Caki2 (cell line): ENCODE results near the gene FAM177B. TPM values are rescaled to one million over a fixed set of nuclear protein-coding genes. Genes with fewer than 3 reads are reported as not detected.

Experiments used
- DNase-seq: peaks from one replicate; pipeline ENCODE4 v3.0.0-alpha.2; 2015; ENCODE audit warnings: low read depth
- in situ Hi-C: cut with HindIII; loops from 2 replicates; pipeline ENCODE4 v1.10.0; 2016; ENCODE audit warnings: low sequenced_read_pairs, low pct_unique_long_range_greater_than_20kb, mixed read lengths
- total RNA-seq: library from RNA; depleted of rRNA; stranded (reverse); fragments of >200 nt; shearing (Covaris generic); gene quantifications from 2 replicates; pipeline ENCODE4 v1.2.3, GENCODE V29; 2014; ENCODE audit warnings: low replicate concordance

Gene FAM177B
- total RNA-seq, 1 experiment from 2014 or later = 1.4 TPM

DNA sequence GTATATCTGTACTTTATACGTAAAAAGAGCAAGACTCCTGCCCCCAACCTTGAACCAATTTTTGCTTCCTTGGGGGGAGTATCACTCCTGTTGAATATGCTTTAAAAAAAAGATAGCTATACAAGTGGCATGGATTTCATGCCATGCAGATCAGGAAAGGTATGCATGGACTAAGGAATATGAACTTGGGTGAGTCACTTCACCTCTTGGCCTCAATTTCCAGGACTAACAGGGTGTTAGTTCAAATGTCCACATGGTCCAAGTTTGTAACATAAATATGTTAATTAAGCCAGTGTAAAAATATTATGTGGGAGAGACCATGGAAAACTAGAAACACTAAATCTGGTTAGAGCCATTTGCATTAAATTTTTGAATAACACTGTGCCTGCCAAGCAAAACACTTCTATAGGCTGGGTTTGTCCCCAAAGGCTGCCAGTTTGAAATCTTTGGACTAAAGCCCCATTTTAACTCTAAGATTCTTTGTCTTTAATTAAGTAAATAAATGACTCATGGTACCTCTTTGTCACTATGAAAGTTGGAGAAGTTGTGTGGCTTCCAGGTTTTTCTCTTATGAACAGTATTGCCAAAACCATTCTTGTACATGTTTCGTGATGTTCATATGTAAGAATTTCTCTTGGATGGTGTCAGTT lies 33.1 kb downstream of the FAM177B start:
- in situ Hi-C loops = no loop called here
- DNase-seq = peak; percentile 63

DNA sequence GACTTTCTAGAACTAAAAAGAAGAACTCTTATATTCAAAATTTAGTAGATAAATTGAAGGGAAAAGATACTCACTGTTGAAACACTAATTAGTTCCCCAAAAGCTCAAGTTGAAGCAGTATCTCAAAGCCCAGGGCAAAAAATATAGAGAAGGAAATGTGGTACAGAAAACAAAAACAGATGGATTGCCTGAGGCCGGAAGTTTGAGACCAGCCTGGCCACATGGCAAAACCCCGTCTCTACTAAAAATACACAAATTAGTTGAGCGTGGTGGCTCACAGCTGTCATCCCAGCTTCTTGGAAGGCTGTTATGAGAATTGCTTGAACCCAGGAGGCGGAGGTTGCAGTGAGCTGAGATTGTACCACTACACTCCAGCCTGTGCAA lies 36.0 kb downstream of the FAM177B start:
- no peak for DNase-seq
- in situ Hi-C loops = no loop called here

DNA sequence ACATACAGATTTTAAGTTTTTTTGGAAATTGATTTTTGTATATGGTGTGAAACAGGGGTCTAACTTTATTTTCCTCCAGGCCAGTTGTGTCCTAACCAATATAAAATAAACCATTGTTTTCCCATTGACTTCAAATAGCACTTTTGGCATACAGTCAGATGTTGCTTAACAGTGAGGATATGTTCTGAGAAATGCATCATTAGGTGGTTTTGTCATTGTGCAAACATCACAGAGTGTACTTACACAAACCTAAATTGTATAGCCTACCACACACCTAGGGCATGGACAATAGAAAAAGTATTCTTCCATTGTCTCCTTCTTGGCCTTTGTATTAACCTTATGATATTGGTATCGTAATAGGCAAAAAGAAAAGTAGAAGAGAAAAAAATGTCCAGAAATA lies 40.5 kb downstream of the FAM177B start:
- in situ Hi-C loops = no loop called here
- no peak for DNase-seq

DNA sequence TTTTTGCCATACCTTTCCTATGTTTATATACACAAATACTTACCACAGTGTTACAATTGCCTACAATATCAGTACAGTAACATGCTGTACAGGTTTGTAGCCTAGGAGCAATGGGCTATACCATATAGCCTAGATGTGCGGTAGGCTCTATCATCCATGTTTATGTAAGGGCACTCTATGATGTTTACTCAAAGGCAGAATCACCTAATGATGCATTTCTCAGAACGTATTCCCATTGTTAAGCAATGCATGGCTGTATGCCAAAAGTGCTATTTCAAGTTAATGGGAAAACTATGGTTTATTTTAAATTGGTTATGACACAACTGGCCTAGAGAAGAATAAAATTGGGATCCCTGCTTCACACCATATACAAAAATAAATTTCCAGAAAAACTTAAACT lies 41.0 kb downstream of the FAM177B start:
- peak; percentile 52 for DNase-seq
- in situ Hi-C loops = no loop called here

DNA sequence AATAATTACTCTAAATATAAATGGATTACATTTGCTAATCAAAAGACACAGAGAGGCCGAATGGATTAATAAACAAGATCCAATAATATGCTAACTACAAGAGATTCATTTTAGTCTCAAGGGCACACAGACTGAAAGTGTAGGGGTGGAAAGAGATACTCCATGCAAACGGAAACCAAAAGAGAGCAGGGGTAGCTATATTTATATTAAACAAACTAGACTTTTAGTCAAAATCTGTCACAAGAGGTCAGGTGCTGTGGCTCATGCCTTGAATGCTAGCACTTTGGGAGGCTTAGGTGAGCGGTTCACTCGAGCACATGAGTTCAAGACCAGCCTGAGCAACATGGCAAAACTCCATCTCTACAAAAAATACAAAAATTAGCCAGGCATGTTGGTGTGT lies 44.2 kb downstream of the FAM177B start:
- no peak for DNase-seq
- in situ Hi-C loops = no loop called here

DNA sequence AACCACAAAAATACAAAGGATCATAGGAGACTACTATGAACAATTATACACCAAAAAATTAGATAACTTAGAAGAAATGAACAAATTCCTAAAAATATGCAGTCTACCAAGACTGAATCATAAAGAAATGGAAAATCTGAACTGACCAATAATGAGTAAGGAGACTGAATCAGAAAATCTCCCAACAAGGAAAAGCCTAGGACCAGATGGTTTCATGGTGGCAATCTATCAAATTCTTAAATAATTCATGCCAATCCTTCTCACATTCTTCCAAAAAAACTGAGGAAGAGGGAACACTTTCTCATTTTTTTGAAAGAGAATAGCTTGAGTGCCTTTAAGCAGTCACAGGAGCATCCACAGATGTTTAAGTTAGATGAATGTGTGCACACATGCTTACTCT lies 46.0 kb downstream of the FAM177B start:
- no peak for DNase-seq
- in situ Hi-C loops = no loop called here

DNA sequence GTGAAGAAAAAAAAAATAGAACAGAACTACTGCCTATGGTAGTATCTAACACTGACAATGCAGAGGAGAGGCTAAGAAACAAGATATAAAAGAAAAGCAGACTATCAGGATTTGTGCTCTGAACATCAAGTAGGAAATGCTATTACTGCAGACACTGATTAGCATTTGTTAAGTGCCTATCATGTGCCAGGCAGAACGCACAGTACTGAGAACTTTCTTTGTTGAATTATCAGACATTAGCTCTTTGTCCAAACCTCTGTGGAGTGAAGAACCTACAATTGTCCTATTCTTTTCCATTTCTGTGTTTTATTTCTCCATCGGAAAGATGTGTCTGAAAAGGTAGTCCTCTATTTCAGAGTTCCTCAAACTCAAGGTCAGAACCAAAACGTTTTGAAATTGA lies 47.4 kb downstream of the FAM177B start:
- in situ Hi-C loops = no loop called here
- DNase-seq = no peak

DNA sequence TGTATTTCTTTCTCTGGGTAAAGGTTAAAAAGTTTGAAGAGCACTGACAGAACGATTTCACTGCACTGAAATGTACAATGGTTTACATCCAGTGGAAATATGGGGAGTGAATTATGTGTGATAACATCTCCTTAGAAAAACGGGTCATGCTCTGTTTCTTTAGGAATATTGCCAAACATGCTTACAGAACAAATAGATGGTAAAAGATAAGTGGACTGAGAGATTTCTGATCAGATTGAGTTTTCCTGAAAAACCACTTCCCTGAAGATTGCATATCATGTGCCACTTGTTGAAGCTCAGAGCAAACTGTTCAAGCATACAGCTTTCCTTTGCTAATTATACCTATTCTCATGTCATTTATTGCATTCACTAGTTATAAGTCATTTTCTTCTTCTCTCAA lies 47.9 kb downstream of the FAM177B start:
- in situ Hi-C loops = no loop called here
- peak; percentile 58 for DNase-seq

DNA sequence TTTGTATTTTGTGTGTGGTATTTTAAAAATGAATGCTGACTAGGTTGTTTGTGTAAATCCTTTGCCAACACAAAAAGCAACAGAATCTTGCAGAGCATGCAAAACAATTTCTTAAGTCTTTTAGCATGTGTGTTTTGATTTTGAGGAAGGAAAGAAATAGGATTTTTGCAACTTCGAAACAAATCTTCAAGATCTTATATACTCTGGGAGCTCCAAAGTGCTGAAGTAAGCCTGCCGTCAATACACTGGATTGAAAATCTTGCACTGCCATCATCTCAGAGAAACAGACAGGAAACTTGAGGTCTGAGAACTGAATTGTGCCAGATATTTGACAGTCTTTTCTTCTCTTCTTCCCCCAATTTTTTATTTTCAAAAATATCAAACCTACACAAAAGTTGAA lies 48.5 kb downstream of the FAM177B start:
- no peak for DNase-seq
- in situ Hi-C loops = no loop called here

DNA sequence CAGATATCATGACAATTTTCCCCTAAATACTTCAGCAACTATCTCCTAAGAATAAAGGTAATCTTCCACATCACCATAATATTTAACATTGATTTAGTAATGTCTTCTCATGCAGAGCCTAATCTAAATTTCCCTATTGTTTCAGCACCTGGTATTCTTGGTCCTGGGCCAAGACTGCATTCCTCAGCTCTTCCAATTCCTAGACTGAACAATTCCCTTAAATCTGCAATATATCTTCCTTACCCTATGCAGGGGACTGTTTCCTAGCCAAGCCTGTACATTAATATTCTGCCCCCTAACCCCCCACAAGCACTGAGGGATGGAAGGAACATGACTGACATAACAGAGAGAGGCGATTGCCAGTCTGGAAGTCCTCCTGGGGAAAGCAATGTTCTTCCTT lies 49.1 kb downstream of the FAM177B start:
- in situ Hi-C loops = no loop called here
- DNase-seq = no peak

DNA sequence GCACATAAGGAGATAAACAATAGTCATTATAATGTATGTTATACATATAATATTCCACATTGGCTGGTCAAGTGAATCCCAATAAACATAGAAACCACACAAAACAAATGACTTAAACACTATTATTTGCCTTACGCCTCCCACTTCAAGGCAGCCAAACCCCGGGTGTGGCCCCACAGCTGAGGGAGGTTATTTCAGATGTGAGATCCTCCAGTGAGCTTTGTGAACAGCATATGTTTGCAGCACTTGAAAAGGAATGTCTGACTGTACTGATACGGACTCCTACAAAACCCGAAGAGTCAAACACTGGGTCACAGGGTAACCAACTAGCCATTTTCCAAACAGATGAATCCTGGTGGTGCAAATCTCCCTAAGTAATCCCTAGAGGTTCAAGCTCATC lies 50.7 kb downstream of the FAM177B start:
- in situ Hi-C loops = no loop called here
- DNase-seq = no peak

DNA sequence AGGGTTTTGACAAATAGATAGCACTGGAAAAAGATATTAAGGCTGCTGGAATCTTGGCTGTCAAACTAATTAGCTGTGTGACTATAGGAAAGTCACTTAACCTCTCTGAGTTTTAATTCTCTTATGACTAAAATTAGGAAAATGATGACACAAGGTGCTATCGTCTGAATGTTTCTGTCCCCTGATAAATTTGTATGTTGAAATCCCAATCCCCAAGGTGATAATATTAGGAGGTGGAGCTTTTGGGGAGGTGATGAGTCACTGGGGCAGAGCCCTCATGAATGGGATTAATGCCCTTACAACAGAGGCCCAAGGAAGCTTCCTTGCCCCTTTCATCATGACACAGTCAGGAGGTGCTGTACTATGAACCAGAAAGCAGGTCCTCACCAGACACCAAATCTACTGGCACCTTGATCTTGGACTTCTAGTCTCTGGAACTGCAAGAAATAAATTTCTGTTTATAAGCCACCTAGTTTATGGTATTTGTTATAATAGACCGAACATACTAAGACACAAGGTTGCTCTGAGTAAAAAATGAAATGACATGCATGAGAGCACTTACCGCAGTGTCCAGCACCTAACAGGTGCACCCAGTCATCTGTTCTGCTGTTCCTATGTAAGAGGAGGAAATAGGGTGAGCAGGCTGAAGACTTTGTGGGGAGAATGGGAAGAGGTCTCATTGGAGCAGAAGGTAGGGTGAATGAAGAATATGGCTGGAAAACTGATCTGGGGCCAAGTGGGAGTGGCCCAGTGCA lies 51.6 kb downstream of the FAM177B start:
- no peak for DNase-seq
- in situ Hi-C loops = no loop called here

DNA sequence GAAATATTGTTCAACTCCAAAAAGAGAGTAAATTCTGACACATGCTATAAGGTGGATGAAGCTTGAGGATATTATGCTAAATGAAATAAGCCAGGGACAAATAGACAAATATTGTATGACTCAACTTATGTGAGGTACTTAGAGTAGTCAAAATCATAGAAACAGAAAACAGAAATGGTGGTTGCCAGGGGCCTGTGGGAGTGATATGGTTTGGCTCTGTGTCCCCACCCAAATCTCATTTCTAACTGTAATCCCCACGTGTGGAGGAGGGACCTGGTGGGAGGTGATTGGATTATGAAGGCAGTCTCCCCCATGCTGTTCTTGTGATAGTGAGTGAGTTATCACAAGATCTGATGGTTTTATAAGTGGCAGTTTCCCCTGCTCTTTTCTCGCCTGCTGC lies 53.1 kb downstream of the FAM177B start:
- in situ Hi-C loops = no loop called here
- DNase-seq = no peak

DNA sequence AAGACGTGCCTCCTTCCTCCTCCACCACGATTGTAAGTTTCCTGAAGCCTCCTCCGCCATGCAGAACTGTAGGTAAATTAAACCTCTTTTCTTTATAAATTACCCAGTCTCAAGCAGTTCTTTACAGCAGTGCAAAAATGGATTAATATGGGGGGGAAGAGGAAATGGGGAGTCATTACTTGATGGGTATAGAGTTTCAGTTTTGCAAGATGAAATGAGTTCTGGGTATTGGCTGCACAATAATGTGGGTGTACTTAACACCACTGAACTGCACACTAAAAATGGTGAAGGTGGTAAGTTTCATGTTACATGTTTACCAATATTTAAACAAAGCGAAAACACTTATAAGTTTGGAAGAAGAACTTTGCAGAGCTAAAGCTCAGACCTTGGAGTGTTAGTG lies 53.5 kb downstream of the FAM177B start:
- in situ Hi-C loops = no loop called here
- no peak for DNase-seq

DNA sequence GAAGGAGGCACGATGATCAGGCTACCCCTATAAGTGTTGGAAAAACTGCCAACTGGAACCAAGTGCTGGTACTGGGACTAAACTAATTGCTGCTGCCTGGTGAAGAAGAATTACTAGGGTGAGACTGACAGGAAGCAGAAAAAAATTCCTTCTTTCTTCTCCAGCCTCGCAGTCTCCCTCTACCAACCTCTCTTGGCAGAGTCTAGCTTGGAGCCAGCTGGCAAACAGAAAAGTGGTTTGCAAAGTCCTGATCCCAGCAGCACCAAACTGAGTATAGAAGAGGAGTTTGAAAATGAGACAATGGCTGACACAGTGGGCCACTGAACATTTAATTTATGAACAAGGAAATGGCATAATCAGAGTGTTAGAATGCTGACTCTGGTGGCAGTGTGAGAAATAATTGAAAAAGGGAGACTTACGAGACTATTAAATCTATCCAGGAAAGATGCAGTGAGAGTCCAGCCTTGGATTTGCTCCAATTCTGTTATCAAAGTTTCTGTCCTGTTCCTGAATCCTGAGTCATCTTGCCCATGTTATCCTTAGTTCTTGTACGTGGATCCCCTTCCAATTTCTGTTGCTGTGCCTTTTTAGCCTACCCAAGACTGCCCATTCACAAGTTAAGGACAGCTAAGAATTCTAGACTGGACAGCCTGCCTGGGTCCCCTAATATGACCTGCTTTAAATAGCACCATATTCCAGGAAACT lies 54.2 kb downstream of the FAM177B start:
- in situ Hi-C loops = no loop called here
- DNase-seq = no peak

DNA sequence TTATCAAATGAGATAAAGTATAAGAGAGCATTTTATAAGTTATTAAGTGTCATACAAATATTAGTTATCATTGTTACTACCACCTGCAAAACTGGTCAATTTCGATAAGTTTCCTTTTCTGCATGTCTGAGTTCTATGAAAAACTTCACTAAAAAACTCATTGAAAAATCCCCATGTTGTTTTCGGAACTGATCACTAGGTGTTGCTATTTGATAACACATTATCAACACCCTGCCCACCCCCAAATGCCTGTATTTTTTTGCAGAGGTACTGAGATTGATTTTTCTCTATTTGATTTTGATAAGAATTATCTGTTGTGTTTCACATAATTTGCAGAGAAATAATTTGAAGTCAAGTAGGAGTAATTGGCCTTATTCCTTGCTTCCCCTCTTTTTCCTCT lies 55.7 kb downstream of the FAM177B start:
- in situ Hi-C loops = no loop called here

DNA sequence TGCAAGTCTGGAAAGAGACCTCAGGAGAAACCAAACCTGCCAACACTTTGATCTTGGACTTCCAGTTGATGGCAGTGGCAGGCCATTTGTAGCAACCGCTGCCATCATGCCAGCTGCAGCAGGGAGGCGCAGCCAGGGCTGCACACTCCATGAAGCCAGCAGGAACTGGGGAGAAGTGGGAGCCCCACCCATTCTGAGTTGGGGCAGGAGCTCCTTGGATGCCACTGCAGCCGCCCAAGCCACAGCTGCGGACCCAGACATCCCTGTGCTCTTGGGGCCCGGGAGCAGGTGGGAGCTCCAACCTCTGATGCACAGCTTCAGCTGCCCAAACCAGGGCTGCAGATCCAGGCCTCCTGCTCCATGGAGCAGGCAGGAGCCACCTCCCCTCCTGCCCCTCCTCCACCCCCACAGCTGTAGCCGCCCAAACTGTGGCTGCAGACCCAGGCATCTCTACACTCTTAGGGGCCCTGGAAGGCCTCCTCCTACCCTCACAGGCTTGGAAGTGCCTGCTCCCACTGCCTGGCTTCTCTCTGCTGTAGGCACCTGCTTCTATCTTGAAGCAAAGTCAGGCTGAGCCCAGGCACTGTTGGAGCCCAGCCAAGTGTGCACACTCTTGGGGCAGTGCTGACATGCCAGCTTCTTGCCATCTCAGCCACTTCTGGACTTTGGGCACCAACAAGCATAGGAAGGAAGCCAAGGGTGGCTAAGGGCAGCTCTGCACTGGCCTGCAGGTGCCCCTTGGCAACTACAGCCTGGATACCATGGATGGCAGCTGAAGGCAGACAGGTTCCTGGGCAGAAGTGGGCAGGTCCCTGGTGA lies 57.9 kb downstream of the FAM177B start:
- DNase-seq = no peak
- in situ Hi-C loops = no loop called here

More for the DNA sequence above, 55.7 kb downstream of the FAM177B start:
- DNase-seq = no peak

DNA sequence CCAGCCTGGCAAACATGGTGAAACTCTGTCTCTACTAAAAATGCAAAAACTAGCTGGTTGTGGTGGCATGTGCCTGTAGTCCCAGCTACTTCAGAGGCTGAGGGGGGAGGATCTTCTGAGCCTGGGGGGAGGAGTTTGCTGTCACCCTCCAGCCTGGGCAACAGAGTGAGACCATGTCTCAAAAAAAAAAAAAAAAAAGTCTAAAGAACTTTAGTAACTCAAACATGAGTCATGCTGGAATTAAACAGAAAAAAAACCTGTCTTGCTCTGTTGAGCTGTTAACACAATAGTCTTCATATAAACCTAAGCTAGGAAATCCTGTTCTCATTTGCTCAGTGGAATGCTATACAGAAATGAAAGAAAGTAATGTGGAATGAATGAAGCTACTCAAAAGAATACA lies 61.1 kb downstream of the FAM177B start:
- peak; percentile 96 for DNase-seq
- in situ Hi-C loops = no loop called here

DNA sequence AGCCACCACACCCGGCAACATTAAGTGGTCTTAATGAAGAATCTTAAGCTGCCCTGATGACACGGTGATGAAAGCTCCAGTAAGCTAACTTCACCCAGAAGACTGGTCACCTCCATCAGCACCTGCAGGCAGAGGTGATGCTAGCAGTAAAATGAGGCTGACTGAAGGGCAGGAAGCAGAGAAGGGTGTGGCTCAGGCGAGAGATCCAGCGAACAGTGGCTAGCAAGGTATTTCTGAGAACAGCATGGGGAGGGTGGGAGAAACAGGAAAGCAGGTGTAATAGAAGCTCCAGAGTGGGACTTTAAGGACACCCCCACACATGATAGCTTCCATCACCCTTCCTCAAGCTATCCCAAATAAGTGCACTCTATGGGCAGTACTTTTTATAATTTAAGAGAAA lies 62.0 kb downstream of the FAM177B start:
- DNase-seq = no peak
- in situ Hi-C loops = no loop called here
